Measurements from ENCODE around the gene TRABD2B.

DNA sequence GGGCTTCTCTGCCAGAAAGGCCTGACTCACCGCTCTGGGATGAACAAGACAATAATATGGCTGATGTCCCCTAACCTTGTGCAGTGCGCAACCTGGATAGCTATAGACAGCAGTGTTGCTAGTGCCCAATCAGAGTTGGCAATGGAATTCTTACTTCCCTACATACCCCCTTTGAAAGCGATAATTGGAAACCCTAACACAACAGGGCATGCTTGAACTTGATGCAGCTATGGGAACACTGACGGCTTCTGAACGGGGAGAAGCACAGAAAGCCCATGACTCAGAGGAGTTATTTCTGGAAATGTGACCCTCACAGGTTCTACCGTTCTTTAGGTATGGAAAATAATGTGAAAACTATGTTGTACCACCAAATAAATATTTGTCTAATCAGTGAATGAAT is 200.6 kb downstream of the TRABD2B start:
- TF ChIP-seq, protein P1, sequence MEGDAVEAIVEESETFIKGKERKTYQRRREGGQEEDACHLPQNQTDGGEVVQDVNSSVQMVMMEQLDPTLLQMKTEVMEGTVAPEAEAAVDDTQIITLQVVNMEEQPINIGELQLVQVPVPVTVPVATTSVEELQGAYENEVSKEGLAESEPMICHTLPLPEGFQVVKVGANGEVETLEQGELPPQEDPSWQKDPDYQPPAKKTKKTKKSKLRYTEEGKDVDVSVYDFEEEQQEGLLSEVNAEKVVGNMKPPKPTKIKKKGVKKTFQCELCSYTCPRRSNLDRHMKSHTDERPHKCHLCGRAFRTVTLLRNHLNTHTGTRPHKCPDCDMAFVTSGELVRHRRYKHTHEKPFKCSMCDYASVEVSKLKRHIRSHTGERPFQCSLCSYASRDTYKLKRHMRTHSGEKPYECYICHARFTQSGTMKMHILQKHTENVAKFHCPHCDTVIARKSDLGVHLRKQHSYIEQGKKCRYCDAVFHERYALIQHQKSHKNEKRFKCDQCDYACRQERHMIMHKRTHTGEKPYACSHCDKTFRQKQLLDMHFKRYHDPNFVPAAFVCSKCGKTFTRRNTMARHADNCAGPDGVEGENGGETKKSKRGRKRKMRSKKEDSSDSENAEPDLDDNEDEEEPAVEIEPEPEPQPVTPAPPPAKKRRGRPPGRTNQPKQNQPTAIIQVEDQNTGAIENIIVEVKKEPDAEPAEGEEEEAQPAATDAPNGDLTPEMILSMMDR (conservative IDR thresholded peaks at IDR 0.05; ENCODE audit: low read depth, low read length): no peak
- TF ChIP-seq CEBPB (IDR thresholded peaks at IDR 0.05; ENCODE audit: low read depth, low read length): no peak
